Stimulated activated CD4-positive, alpha-beta T cell treated with anti-CD3 and anti-CD28 coated beads, Interleukin-2, amount 100 ng/mL, for 24 hours (primary cell): Measurements from ENCODE around the gene DPH5.
"Not testable (repeated sequence)": the region's sequence is repeated elsewhere in the genome, so short reads cannot be mapped to it uniquely, and the experiment has no call there.

Experiments used
- DNase-seq, 2 donors: peaks; one replicate each; pipeline ENCODE4 v3.0.0-alpha.2; 2020

Gene DPH5

GRCh38 chr1:101025657-101026429, at the start of gene DPH5:
DPH5 (minus strand) TSS chr1:101025784; CDS start chr1:101025443, 341 bp downstream.
- peak; percentile 91 to 93 for DNase-seq

- DNase-seq, result no peak
Measured at GRCh38 chr1:101073836-101074235, 48.3 kb upstream of the DPH5 start.

- DNase-seq, result no peak
Measured at GRCh38 chr1:101071470-101071891, 45.9 kb upstream of the DPH5 start.

GRCh38 chr1:101069158-101069557, 43.6 kb upstream of the DPH5 start:
- no peak for DNase-seq

GRCh38 chr1:101066937-101067335, 41.4 kb upstream of the DPH5 start:
- not testable (repeated sequence) for DNase-seq

- no peak for DNase-seq
Measured at GRCh38 chr1:101066260-101066936, 40.8 kb upstream of the DPH5 start.

GRCh38 chr1:101065575-101065974, 40.0 kb upstream of the DPH5 start:
- DNase-seq, result no peak

GRCh38 chr1:101064697-101065096, 39.1 kb upstream of the DPH5 start:
- no peak for DNase-seq

- no peak for DNase-seq
Measured at GRCh38 chr1:101060992-101061391, 35.4 kb upstream of the DPH5 start.

GRCh38 chr1:101059945-101060542, 34.5 kb upstream of the DPH5 start:
- DNase-seq, result no peak

- no peak for DNase-seq
Measured at GRCh38 chr1:101055623-101056022, 30.0 kb upstream of the DPH5 start.

GRCh38 chr1:101051688-101052638, 26.4 kb upstream of the DPH5 start:
- DNase-seq, result no peak

- no peak for DNase-seq
Measured at GRCh38 chr1:101050869-101051268, 25.3 kb upstream of the DPH5 start.

GRCh38 chr1:101044749-101045148, 19.2 kb upstream of the DPH5 start:
- no peak for DNase-seq

- no peak for DNase-seq
Measured at GRCh38 chr1:101044259-101044658, 18.7 kb upstream of the DPH5 start.

GRCh38 chr1:101043776-101044175, 18.2 kb upstream of the DPH5 start:
- DNase-seq, result no peak

- no peak for DNase-seq
Measured at GRCh38 chr1:101041300-101041699, 15.7 kb upstream of the DPH5 start.

- DNase-seq, result no peak
Measured at GRCh38 chr1:101040666-101041065, 15.1 kb upstream of the DPH5 start.

GRCh38 chr1:101039245-101039644, 13.7 kb upstream of the DPH5 start:
- DNase-seq, result no peak

- DNase-seq, result no peak
Measured at GRCh38 chr1:101037316-101037715, 11.7 kb upstream of the DPH5 start.

GRCh38 chr1:101033017-101033416, 7.4 kb upstream of the DPH5 start:
- DNase-seq, result no peak

GRCh38 chr1:101032129-101032528, 6.5 kb upstream of the DPH5 start:
- DNase-seq, result not testable (repeated sequence)

GRCh38 chr1:101030881-101031280, 5.3 kb upstream of the DPH5 start:
- no peak for DNase-seq
